ENCODE results near the gene KIRREL3.
A peak's percentile ranks its signal among the peaks of the same experiment; 100 is the strongest.

KIRREL3 gene

GRCh38 chr11:126918556-126918955 lies 82.0 kb downstream of the KIRREL3 start:
- DNase-seq (ENCODE audit: low read depth) = peak; percentile 89
- no peak overlapping the region for H3K4me3 ChIP-seq (ENCODE audit: low read length)
- no peak for TF ChIP-seq CTCF (conservative IDR thresholded peaks at IDR 0.05; ENCODE audit: low read length)

- peak; percentile 100 for DNase-seq (ENCODE audit: low read depth)
- TF ChIP-seq CTCF (conservative IDR thresholded peaks at IDR 0.05; ENCODE audit: low read length) = no peak
- peak overlapping the region; percentile 11; the same call in 1 of the 2 replicates for H3K4me3 ChIP-seq (ENCODE audit: low read length)
These were observed 82.9 kb downstream of the KIRREL3 start for GRCh38 chr11:126917531-126918204.

GRCh38 chr11:126915430-126915829 lies 85.1 kb downstream of the KIRREL3 start:
- no peak overlapping the region for H3K4me3 ChIP-seq (ENCODE audit: low read length)
- peak; percentile 22 for DNase-seq (ENCODE audit: low read depth)
- no peak for TF ChIP-seq CTCF (conservative IDR thresholded peaks at IDR 0.05; ENCODE audit: low read length)

GRCh38 chr11:126914941-126915340 lies 85.6 kb downstream of the KIRREL3 start:
- no peak for TF ChIP-seq CTCF (conservative IDR thresholded peaks at IDR 0.05; ENCODE audit: low read length)
- peak; percentile 96 for DNase-seq (ENCODE audit: low read depth)
- no peak overlapping the region for H3K4me3 ChIP-seq (ENCODE audit: low read length)

GRCh38 chr11:126914166-126914565 lies 86.4 kb downstream of the KIRREL3 start:
- TF ChIP-seq CTCF (conservative IDR thresholded peaks at IDR 0.05; ENCODE audit: low read length) = no peak
- no peak overlapping the region for H3K4me3 ChIP-seq (ENCODE audit: low read length)
- peak; percentile 22 for DNase-seq (ENCODE audit: low read depth)

GRCh38 chr11:126904520-126904919 lies 96.0 kb downstream of the KIRREL3 start:
- H3K4me3 ChIP-seq (ENCODE audit: low read length) = no peak overlapping the region
- TF ChIP-seq CTCF (conservative IDR thresholded peaks at IDR 0.05; ENCODE audit: low read length) = no peak
- no peak for DNase-seq (ENCODE audit: low read depth)

- DNase-seq (ENCODE audit: low read depth) = no peak
- TF ChIP-seq CTCF (conservative IDR thresholded peaks at IDR 0.05; ENCODE audit: low read length) = no peak
- H3K4me3 ChIP-seq (ENCODE audit: low read length) = no peak overlapping the region
These were observed 98.8 kb downstream of the KIRREL3 start for GRCh38 chr11:126901783-126902182.

Measured in AG10803 (cell line).